H9 (cell line): ENCODE data around the gene CCDC63. TPM values are rescaled to one million over a fixed set of nuclear protein-coding genes. Genes with fewer than 3 reads are reported as not detected.

Source experiments
- DNase-seq: peaks from one replicate; pipeline ENCODE4 v3.0.0-alpha.2; 2017
- H2AFZ ChIP-seq: one replicate; pipeline ENCODE4 v1.6.1; 2013; ENCODE audit warnings: mild to moderate bottlenecking, low read length, control low read depth, moderate library complexity
- H2AK5ac ChIP-seq: 2 replicates; pipeline ENCODE4 v1.6.1; 2013; ENCODE audit warnings: low read length, control low read depth, mixed read lengths; ENCODE audit not compliant: insufficient read length
- H2BK120ac ChIP-seq: one replicate; pipeline ENCODE4 v1.6.1; 2013; ENCODE audit warnings: low read depth, mild to moderate bottlenecking, low read length, control low read depth, inconsistent platforms; ENCODE audit not compliant: poor library complexity, severe bottlenecking
- H2BK12ac ChIP-seq: 2 replicates; pipeline ENCODE4 v1.6.1; 2013; ENCODE audit warnings: low read length, control low read depth, mixed read lengths, low read depth; ENCODE audit not compliant: insufficient read length
- H2BK15ac ChIP-seq: 2 replicates; pipeline ENCODE4 v1.6.1; 2013; ENCODE audit warnings: low read depth, low read length, control low read depth
- H2BK20ac ChIP-seq: one replicate; pipeline ENCODE4 v1.6.1; 2013; ENCODE audit warnings: low read depth, mild to moderate bottlenecking, low read length, control low read depth, inconsistent platforms; ENCODE audit not compliant: poor library complexity, severe bottlenecking
- H2BK5ac ChIP-seq: 2 replicates; pipeline ENCODE4 v1.6.1; 2013; ENCODE audit warnings: low read length, control low read depth, mixed read lengths; ENCODE audit not compliant: insufficient read length
- H3K14ac ChIP-seq: 2 replicates; pipeline ENCODE4 v1.6.1; 2013; ENCODE audit warnings: low read length, control low read depth; ENCODE audit not compliant: insufficient read depth
- H3K18ac ChIP-seq: 2 replicates; pipeline ENCODE4 v1.6.1; 2013; ENCODE audit warnings: low read depth, mild to moderate bottlenecking, mixed read lengths, low read length, control low read depth; ENCODE audit not compliant: insufficient read length
- H3K23ac ChIP-seq: 2 replicates; pipeline ENCODE4 v1.6.1; 2013; ENCODE audit warnings: low read length, control low read depth, mixed read lengths, low read depth; ENCODE audit not compliant: insufficient read length
- H3K23me2 ChIP-seq: 2 replicates; pipeline ENCODE4 v1.6.1; 2013; ENCODE audit warnings: low read depth, mild to moderate bottlenecking, mixed read lengths, low read length, control low read depth; ENCODE audit not compliant: insufficient read length, poor library complexity, severe bottlenecking
- H3K27ac ChIP-seq: 2 replicates; pipeline ENCODE4 v1.5.1; 2013; ENCODE audit warnings: low read length, control low read depth, mixed read lengths, low read depth; ENCODE audit not compliant: insufficient read length
- H3K27me3 ChIP-seq: 2 replicates; pipeline ENCODE4 v1.6.1; 2013; ENCODE audit warnings: low read length, control low read depth, inconsistent platforms; ENCODE audit not compliant: insufficient read depth
- H3K4ac ChIP-seq: 2 replicates; pipeline ENCODE4 v1.6.1; 2013; ENCODE audit warnings: low read depth, mild to moderate bottlenecking, control low read depth, inconsistent platforms, low read length, moderate library complexity
- H3K4me1 ChIP-seq: 2 replicates; pipeline ENCODE4 v1.6.1; 2013; ENCODE audit warnings: low read length, control low read depth, inconsistent platforms; ENCODE audit not compliant: insufficient read depth
- H3K4me2 ChIP-seq: 2 replicates; pipeline ENCODE4 v1.6.1; 2013; ENCODE audit warnings: low read length, control low read depth, mixed read lengths; ENCODE audit not compliant: insufficient read length, insufficient read depth
- H3K56ac ChIP-seq: 2 replicates; pipeline ENCODE4 v1.6.1; 2013; ENCODE audit warnings: low read depth, mild to moderate bottlenecking, mixed read lengths, low read length, control low read depth; ENCODE audit not compliant: insufficient read length
- H3K79me1 ChIP-seq: 2 replicates; pipeline ENCODE4 v1.6.1; 2013; ENCODE audit warnings: low read depth, mild to moderate bottlenecking, moderate library complexity, low read length, control low read depth, inconsistent platforms; ENCODE audit not compliant: insufficient read depth, poor library complexity, severe bottlenecking
- H3K79me2 ChIP-seq: 2 replicates; pipeline ENCODE4 v1.6.1; 2013; ENCODE audit warnings: low read length, control low read depth, inconsistent platforms; ENCODE audit not compliant: insufficient read depth
- H3K9ac ChIP-seq: 2 replicates; pipeline ENCODE4 v1.6.1; 2013; ENCODE audit warnings: low read length, control low read depth, mixed read lengths; ENCODE audit not compliant: insufficient read length; ENCODE audit errors: extremely low read depth
- H3K9me3 ChIP-seq: one replicate; pipeline ENCODE4 v1.6.1; 2013; ENCODE audit warnings: low read depth, low read length, inconsistent platforms; ENCODE audit not compliant: control insufficient read depth
- H3T11ph ChIP-seq: one replicate; pipeline ENCODE4 v1.6.1; 2013; ENCODE audit warnings: mild to moderate bottlenecking, low read length, control low read depth, inconsistent platforms
- H4K20me1 ChIP-seq: one replicate; pipeline ENCODE4 v1.6.1; 2013; ENCODE audit not compliant: control insufficient read depth, insufficient read length, insufficient read depth
- H4K5ac ChIP-seq: 2 replicates; pipeline ENCODE4 v1.6.1; 2013; ENCODE audit warnings: low read depth, mild to moderate bottlenecking, mixed read lengths, low read length, control low read depth; ENCODE audit not compliant: insufficient read length
- H4K8ac ChIP-seq: replicated peaks from 2 replicates; pipeline ENCODE4 v1.6.1; 2013; ENCODE audit warnings: low read length, control low read depth, mixed read lengths, low read depth; ENCODE audit not compliant: insufficient read length
- H4K91ac ChIP-seq: 2 replicates; pipeline ENCODE4 v1.6.1; 2013; ENCODE audit warnings: low read depth, mild to moderate bottlenecking, moderate library complexity, mixed read lengths, low read length, control low read depth; ENCODE audit not compliant: insufficient read length
- H3K27ac Mint-ChIP-seq, 3 experiments: 2 replicates in 2 of 3; 3 replicates in 1 of 3; pipeline ENCODE4 v1.8.0; 2020 to 2021; ENCODE audit warnings: mixed read lengths in 3 of 3, mild to moderate bottlenecking in 1 of 3, moderate library complexity in 1 of 3
- H3K27me3 Mint-ChIP-seq: 2 replicates; pipeline ENCODE4 v1.8.0; 2021; ENCODE audit warnings: low read depth, mild to moderate bottlenecking, moderate library complexity, mixed read lengths
- H3K36me3 Mint-ChIP-seq, 3 experiments: 2 replicates in 2 of 3; 3 replicates in 1 of 3; pipeline ENCODE4 v1.8.0; 2020 to 2021; ENCODE audit warnings: low read depth in 3 of 3, mixed read lengths in 3 of 3; ENCODE audit not compliant: insufficient read depth in 1 of 3
- H3K4me1 Mint-ChIP-seq, 2 experiments: 2 replicates each; pipeline ENCODE4 v1.8.0; 2020; ENCODE audit warnings: mixed read lengths in 2 of 2
- H3K4me3 Mint-ChIP-seq, 2 experiments: 2 replicates in 1 of 2; 3 replicates in 1 of 2; pipeline ENCODE4 v1.8.0; 2020 to 2021; ENCODE audit warnings: mild to moderate bottlenecking in 2 of 2, mixed read lengths in 2 of 2, moderate library complexity in 1 of 2
- H3K9me3 Mint-ChIP-seq, 2 experiments: 2 replicates in 1 of 2; 3 replicates in 1 of 2; pipeline ENCODE4 v1.8.0; 2020; ENCODE audit warnings: mild to moderate bottlenecking in 2 of 2, mixed read lengths in 2 of 2, moderate library complexity in 1 of 2
- WGBS: extraction: QIAGEN DNeasy Blood & Tissue Kit; methylation state at CpG from one replicate; pipeline ENCODE4 v1.1.7; 2013; ENCODE audit warnings: missing lambda C conversion rate, low lambda C conversion rate, mixed read lengths; ENCODE audit not compliant: insufficient read length; ENCODE audit errors: extremely low coverage; 5-methylcytosine and 5-hydroxymethylcytosine counted together
- total RNA-seq: library from RNA; stranded (reverse); gene quantifications from 2 replicates; pipeline ENCODE4 v1.2.1, GENCODE V29; 2021
- TF ChIP-seq, protein P1 (sequence below): fragments of 200-600 bp; sonication (generic); conservative IDR thresholded peaks from 3 replicates; pipeline ENCODE4 v1.8.0; 2021; ENCODE audit warnings: antibody characterized with exemption, mild to moderate bottlenecking

The CCDC63 gene
- total RNA-seq, 1 experiment from 2014 or later: 0.77 TPM

DNA sequence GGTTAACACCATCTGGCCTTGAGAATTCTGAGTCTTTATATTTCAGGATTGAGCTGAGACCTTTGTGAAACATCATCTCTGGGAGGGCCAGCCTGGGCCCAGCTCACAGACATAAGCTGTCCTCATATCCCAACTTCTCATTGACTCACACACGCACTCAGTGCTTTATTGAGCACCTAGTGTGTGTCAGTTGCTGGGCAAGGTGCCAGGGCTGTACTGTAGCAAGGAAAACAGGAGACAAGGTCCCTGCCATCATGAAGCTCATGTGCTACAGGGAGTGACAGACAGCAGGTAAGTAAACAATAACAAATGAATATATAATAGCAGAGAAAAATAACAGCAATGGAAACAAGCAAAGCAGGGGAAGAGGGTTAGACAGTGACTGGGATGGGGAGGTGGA, 30.5 kb upstream of the CCDC63 start:
- DNase-seq: no peak
- no peaks in the 10 kb centered on the region for H3K79me1 ChIP-seq
- no peak overlapping the region for H3K27ac ChIP-seq
- no CpG with 5 or more reads among the region's 1 CpG for WGBS
- no peak overlapping the region for H3K4me3 Mint-ChIP-seq
- no peak overlapping the region for H3K18ac ChIP-seq
- H3K9me3 Mint-ChIP-seq: peaks cover 0 to 3% of the 10 kb centered on the region in 2 experiments; a peak in 1 of 5 replicates
- no peak overlapping the region for H4K91ac ChIP-seq
- H3K56ac ChIP-seq: no peak overlapping the region
- H2BK5ac ChIP-seq: no peak overlapping the region
- no peak overlapping the region for H2AFZ ChIP-seq
- no peak overlapping the region for H3K14ac ChIP-seq
- H4K8ac ChIP-seq: no peak overlapping the region
- no peak overlapping the region for H3K9ac ChIP-seq
- no peak overlapping the region for H2AK5ac ChIP-seq
- H2BK20ac ChIP-seq: no peak overlapping the region
- TF ChIP-seq, protein P1, sequence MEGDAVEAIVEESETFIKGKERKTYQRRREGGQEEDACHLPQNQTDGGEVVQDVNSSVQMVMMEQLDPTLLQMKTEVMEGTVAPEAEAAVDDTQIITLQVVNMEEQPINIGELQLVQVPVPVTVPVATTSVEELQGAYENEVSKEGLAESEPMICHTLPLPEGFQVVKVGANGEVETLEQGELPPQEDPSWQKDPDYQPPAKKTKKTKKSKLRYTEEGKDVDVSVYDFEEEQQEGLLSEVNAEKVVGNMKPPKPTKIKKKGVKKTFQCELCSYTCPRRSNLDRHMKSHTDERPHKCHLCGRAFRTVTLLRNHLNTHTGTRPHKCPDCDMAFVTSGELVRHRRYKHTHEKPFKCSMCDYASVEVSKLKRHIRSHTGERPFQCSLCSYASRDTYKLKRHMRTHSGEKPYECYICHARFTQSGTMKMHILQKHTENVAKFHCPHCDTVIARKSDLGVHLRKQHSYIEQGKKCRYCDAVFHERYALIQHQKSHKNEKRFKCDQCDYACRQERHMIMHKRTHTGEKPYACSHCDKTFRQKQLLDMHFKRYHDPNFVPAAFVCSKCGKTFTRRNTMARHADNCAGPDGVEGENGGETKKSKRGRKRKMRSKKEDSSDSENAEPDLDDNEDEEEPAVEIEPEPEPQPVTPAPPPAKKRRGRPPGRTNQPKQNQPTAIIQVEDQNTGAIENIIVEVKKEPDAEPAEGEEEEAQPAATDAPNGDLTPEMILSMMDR: no peak
- no peak overlapping the region for H2BK15ac ChIP-seq
- H3K4me1 ChIP-seq: peaks cover 10% of the 10 kb centered on the region; the same call in 1 of the 2 replicates
- H3K9me3 ChIP-seq: no peaks in the 10 kb centered on the region
- H4K20me1 ChIP-seq: no peaks in the 10 kb centered on the region
- no peak overlapping the region for H3K23ac ChIP-seq
- peaks cover 60% of the 10 kb centered on the region for H3K27me3 Mint-ChIP-seq
- H3K4ac ChIP-seq: no peak overlapping the region
- no peaks in the 10 kb centered on the region for H3K79me2 ChIP-seq
- no peaks in the 10 kb centered on the region for H3K23me2 ChIP-seq
- H4K5ac ChIP-seq: no peak overlapping the region
- peaks cover 45 to 52% of the 10 kb centered on the region in 2 experiments for H3K4me1 Mint-ChIP-seq
- H3K27me3 ChIP-seq: peaks cover 3% of the 10 kb centered on the region; the same call in 1 of the 2 replicates
- H2BK12ac ChIP-seq: no peak overlapping the region
- no peak overlapping the region for H3K4me2 ChIP-seq
- H2BK120ac ChIP-seq: no peak overlapping the region
- H3K27ac Mint-ChIP-seq: no peak overlapping the region
- H3K36me3 Mint-ChIP-seq: no peaks in the 10 kb centered on the region
- H3T11ph ChIP-seq: no peak overlapping the region
